RWPE1 (cell line): ENCODE measurements around the gene TCF7L1.

Experiments used
- CTCF ChIA-PET: fragments of 350-600 bp; sonication (Branson Sonifier 250); formaldehyde crosslinking; extraction: SDS; loops from one replicate; lab custom pipeline; 2021; lab: Yijun Ruan, JAX
- POLR2A ChIA-PET: fragments of 400-600 bp; formaldehyde crosslinking; extraction: SDS; loops from one replicate; lab custom pipeline; 2020; ENCODE audit warnings: antibody characterized with exemption; ENCODE audit not compliant: low non-redundant PET; lab: Yijun Ruan, JAX
- DNase-seq: peaks from one replicate; pipeline ENCODE4 v3.0.0; 2012; ENCODE audit warnings: low spot score
- H3K27ac ChIP-seq: fragments of 450-650 bp; 2 replicates; pipeline ENCODE4 v1.5.1; 2017
- CTCF ChIP-seq: fragments of 450-650 bp; conservative IDR thresholded peaks from 2 replicates; pipeline ENCODE4 v1.5.1; 2017; ENCODE audit warnings: low read depth, mild to moderate bottlenecking

Gene TCF7L1

GRCh38 chr2:85171916-85172315, 38.7 kb downstream of the TCF7L1 start:
- ChIA-PET CTCF (interaction anchor here (0.8 kb wide), 1 partner anchor 30 kb away, joined by 3 read pairs; no protein-coding TSS in a partner anchor), POLR2A (interaction anchor here (1.0 kb wide), 1 partner anchor 27 kb away, joined by 3 read pairs; no protein-coding TSS in a partner anchor)
- TF ChIP-seq CTCF = no peak
- 0 out of 2 replicates have a peak overlapping the region, but pooled peaks have one; percentile 29 for H3K27ac ChIP-seq
- no peak for DNase-seq

GRCh38 chr2:85173909-85174308, 40.7 kb downstream of the TCF7L1 start:
- TF ChIP-seq CTCF = no peak
- no peak overlapping the region for H3K27ac ChIP-seq
- no peak for DNase-seq
- POLR2A ChIA-PET = no interaction called here
- CTCF ChIA-PET = no interaction called here

GRCh38 chr2:85174943-85175342, 41.8 kb downstream of the TCF7L1 start:
- H3K27ac ChIP-seq = no peak overlapping the region
- DNase-seq = no peak
- CTCF ChIA-PET = interaction anchor here (0.7 kb wide), 1 partner anchor 139 kb away, joined by 3 read pairs; no protein-coding TSS in a partner anchor
- POLR2A ChIA-PET = no interaction called here
- TF ChIP-seq CTCF = no peak

- CTCF ChIA-PET = no interaction called here
- POLR2A ChIA-PET = no interaction called here
- no peak overlapping the region for H3K27ac ChIP-seq
- no peak for DNase-seq
- no peak for TF ChIP-seq CTCF
Measured at GRCh38 chr2:85175369-85176299, 42.4 kb downstream of the TCF7L1 start.

- TF ChIP-seq CTCF = no peak
- H3K27ac ChIP-seq = no peak overlapping the region
- no peak for DNase-seq
- POLR2A ChIA-PET = no interaction called here
- CTCF ChIA-PET = no interaction called here
Measured at GRCh38 chr2:85177031-85177824, 44.0 kb downstream of the TCF7L1 start.

- DNase-seq = no peak
- no peak overlapping the region for H3K27ac ChIP-seq
- CTCF ChIA-PET = interaction anchor here (0.7 kb wide), 1 partner anchor 22 kb away, joined by 3 read pairs; no protein-coding TSS in a partner anchor
- TF ChIP-seq CTCF = no peak
- POLR2A ChIA-PET = no interaction called here
Measured at GRCh38 chr2:85178154-85178553, 45.0 kb downstream of the TCF7L1 start.
